NCI-H128 (cell line): Measurements from ENCODE around the gene ACAD10.
"Not testable (repeated sequence)": the region's sequence is repeated elsewhere in the genome, so short reads cannot be mapped to it uniquely, and the experiment has no call there.

Source experiments
- DNase-seq: peaks from one replicate; lab custom pipeline; 2025; ENCODE audit not compliant: unreplicated experiment; lab: John Stamatoyannopoulos, UW

The ACAD10 gene

GRCh38 chr12:111685811-111686573 lies at the start of gene ACAD10, which contains the start of gene BRAP:
Gene ACAD10, plus strand, starts transcription at chr12:111686053. Its CDS starts 6,657 bp downstream, at chr12:111692710.
Gene BRAP, minus strand, starts transcription at chr12:111685956. Its CDS starts 164 bp downstream, at chr12:111685792.
- peak; percentile 88 for DNase-seq

- no peak for DNase-seq
Measured at GRCh38 chr12:111636209-111636945, 49.5 kb upstream of the ACAD10 start.

GRCh38 chr12:111638556-111638955 lies 47.3 kb upstream of the ACAD10 start:
- DNase-seq, result no peak

GRCh38 chr12:111640506-111640905 lies 45.3 kb upstream of the ACAD10 start:
- no peak for DNase-seq

GRCh38 chr12:111642681-111643426 lies 43.0 kb upstream of the ACAD10 start:
- no peak for DNase-seq

- DNase-seq, result no peak
Measured at GRCh38 chr12:111643427-111643826, 42.4 kb upstream of the ACAD10 start.

- no peak for DNase-seq
Measured at GRCh38 chr12:111645433-111645832, 40.4 kb upstream of the ACAD10 start.

GRCh38 chr12:111650912-111651311 lies 34.9 kb upstream of the ACAD10 start:
- no peak for DNase-seq

- DNase-seq, result not testable (repeated sequence)
Measured at GRCh38 chr12:111652530-111652929, 33.3 kb upstream of the ACAD10 start.

GRCh38 chr12:111653596-111653995 lies 32.3 kb upstream of the ACAD10 start:
- DNase-seq, result no peak

GRCh38 chr12:111655356-111655755 lies 30.5 kb upstream of the ACAD10 start:
- no peak for DNase-seq

GRCh38 chr12:111656016-111656415 lies 29.8 kb upstream of the ACAD10 start:
- DNase-seq, result no peak

GRCh38 chr12:111664499-111664898 lies 21.4 kb upstream of the ACAD10 start:
- DNase-seq, result no peak

- DNase-seq, result no peak
Measured at GRCh38 chr12:111664961-111665865, 20.6 kb upstream of the ACAD10 start.

GRCh38 chr12:111672822-111673381 lies 13.0 kb upstream of the ACAD10 start:
- DNase-seq, result no peak

- DNase-seq, result no peak
Measured at GRCh38 chr12:111673503-111673902, 12.3 kb upstream of the ACAD10 start.

GRCh38 chr12:111677186-111677585 lies 8.7 kb upstream of the ACAD10 start:
- no peak for DNase-seq

GRCh38 chr12:111684485-111685198 lies 1.2 kb upstream of the ACAD10 start:
- not testable (repeated sequence) for DNase-seq

- DNase-seq, result no peak
Measured at GRCh38 chr12:111685322-111685810, 487 bp upstream of the ACAD10 start.
